GM20431 (cell line): ENCODE data around the gene S100A7A.

Experiments used
- in situ Hi-C: fragments of 300-500 bp; cut with MseI, MboI; formaldehyde crosslinking; loops from one replicate; pipeline ENCODE4 v1.15.0; 2020; ENCODE audit warnings: low sequenced_read_pairs; ENCODE audit not compliant: unreplicated experiment

S100A7A gene

DNA sequence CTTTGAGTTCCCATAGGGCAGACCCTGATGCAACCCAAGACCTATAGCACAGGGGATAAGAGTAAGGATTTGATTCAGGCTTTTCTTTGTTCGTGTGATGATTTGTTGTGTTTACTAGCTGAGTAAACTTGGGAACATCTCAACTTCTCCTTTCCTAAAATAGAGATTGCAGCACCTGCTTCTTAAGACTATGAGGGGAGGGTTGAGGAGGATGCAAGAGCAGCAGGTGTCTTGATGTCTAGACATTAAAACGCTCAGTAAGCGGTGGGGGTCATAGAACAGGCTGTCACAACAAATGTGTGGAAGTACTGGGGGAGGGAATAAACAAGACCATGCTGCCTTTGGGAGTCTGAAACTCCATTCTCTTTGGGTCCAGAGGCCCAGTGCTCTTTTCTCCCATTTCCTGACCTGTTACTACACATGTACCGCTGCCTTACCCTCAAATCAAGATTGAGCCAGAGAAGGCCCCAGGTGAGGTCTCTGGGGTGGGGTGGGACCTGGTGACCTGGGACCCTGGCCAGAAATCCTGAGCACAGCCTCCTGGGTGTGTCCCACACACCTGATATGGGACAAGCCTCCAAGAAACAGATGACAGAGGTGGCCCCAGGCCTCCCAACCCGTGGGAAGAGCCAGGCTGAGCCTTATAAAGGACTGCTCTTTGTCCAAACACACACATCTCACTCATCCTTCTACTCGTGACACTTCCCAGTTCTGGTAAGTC lies at the start of gene S100A7A:
Gene S100A7A, plus strand, starts transcription at position 671 of the 721 bp plus-strand sequence. CDS start 1,563 bp downstream, outside the sequence.
- in situ Hi-C loops = no loop called here

DNA sequence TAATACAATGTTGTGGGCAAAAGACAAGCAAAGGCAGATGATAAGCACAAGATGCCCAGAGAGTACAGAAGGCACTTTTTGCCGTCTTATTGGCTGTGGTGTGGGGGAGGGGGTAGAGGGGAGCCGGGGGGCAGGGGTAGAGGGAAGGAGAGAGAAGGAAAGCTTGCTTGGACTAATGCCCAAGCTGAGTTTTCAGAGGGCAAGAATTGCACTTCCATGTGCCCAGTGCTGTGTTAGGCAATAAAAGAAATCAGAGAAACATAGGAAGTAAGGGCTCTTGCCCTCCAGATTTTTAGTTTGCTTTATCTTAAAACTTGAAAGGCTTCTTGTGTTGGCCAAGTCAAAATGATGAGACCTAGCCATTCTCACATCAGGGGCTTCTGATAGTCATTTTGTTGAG lies 49.2 kb upstream of the S100A7A start:
- in situ Hi-C loops = no loop called here

DNA sequence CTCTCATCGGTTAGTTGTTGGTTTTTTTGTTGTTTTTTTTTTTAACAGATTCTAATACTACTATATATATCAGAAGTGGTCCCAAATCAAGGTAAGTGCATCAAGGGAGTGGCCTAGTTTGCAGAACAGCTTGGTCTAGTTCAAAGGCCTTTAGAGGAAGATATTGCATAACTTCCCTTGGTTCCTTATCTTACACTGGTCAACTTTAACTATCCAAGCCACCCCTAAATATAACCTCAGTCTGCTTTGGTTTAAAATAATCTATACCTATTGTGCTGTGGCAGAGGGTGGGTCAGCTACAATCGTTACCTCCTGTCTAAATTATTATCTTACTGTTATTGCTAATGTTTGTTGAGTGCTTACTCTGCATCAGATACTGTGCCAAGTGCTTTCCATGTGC lies 47.8 kb upstream of the S100A7A start:
- in situ Hi-C loops = no loop called here

DNA sequence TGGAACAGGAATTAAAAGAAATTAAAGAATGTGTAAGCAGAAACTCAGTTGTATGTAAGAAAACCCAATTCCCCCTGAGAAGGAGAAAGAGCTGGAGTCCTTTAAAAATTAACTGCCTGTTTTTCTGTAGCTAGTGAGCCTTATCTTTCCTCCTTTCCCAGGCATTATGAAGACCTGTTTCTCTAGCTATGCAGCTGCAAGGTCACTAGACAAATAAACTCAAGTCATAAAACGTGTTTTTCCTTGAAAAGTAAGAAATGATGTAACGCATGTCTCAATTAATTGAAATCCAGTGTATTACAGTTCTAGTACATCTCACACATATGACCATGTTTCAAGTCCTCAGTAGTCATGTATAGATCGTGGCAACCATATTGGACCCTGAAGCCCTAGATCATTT lies 46.2 kb upstream of the S100A7A start:
- in situ Hi-C loops = no loop called here

DNA sequence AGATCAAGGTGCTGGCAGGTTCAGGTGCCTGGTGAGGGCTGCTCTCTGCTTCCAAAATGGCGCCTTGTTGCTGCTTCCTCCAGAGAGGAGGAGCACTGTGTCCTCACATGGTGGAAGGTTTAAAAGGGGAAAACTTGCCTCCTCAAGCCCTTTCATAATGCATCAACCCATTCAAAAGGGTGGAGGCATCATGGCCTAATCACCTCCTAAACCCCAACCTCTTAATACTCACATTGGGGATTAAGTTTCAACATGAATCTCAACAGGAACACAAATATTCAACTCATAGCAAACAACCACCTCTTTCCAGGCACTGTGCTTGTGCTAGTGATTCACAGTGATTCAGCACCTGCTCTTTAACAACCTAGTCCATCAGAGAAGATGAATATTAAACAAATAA lies 45.1 kb upstream of the S100A7A start:
- in situ Hi-C loops = no loop called here

DNA sequence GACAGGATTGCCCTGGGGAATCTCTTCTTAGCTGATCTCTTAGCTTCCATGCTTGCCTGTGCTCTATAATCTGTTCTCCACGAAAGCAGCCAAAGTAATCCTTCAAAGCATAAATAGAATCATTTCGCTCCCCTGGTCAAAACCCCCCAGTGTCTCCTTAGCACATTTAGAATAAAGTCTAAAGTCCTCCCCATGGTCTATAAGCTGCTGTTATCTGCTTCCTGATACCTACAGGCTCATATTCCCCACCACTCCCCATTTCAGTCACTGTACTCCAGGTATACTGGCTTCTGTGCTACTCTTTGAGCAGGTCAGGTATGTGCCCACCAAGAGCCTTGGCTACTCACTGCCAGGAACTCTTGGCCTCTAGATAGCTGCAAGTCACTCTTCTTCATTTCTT lies 43.7 kb upstream of the S100A7A start:
- in situ Hi-C loops = no loop called here

DNA sequence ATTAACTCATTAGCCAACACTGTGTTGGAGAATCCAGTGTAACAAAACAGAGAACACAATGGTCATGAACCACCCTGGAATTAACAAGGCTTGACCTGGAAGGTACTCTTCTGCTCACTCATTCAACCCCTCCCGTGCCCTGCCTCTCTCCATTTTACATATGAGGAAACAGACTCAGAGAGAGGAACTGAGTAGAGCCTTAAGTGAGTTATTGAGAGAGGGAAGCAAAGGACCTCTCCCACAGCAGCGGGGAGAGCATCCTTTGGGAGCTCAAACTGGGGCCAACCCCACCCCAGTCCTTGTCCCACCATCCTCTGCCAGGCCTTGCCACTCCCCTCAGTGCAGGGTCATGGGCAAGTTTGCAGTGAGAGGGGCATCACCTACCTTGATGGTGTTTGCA lies 42.2 kb upstream of the S100A7A start:
- in situ Hi-C loops = no loop called here

DNA sequence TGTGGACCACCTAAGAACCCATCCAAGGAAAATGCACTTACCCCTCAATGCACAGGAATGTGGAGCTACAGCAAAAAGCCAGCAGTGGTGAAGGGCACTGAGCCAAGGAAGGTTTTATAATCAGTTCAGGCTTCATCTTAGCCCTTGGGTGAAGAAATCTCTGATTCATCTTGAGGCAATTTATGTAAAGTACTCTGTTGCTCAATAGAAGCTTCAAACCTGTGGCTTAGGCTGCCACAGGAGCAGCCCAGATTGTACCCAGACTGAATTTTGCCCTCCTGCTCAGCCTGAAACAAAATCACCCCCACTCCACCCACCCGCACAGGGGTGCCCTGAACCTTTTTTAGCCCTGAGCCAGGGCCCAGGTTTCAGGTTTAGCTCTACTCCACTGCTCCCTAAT lies 40.8 kb upstream of the S100A7A start, which contains the start of gene S100A12:
Gene S100A12, minus strand, starts transcription at position 111 of the 400 bp plus-strand sequence. CDS start 1,029 bp downstream, outside the sequence.
- in situ Hi-C loops = no loop called here

DNA sequence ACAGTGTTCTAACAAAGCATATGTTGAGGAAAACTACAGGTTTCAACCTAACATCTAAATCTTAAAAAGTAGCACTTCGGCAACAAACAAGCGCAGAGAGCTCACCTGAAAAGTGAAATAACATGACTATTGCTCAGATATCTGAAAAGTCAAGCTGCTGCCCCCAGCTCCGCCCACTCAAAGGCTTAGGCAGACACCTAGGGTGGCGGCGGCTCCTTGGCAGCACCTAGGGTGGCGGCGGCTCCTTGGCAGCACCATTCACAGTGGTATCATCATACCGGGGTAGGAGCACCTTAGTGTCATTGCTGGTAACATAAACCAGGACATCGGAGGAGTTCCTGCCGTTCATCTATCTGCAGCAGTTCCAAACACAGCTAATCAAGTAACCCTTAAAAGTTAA lies 36.7 kb upstream of the S100A7A start:
- in situ Hi-C loops = no loop called here

DNA sequence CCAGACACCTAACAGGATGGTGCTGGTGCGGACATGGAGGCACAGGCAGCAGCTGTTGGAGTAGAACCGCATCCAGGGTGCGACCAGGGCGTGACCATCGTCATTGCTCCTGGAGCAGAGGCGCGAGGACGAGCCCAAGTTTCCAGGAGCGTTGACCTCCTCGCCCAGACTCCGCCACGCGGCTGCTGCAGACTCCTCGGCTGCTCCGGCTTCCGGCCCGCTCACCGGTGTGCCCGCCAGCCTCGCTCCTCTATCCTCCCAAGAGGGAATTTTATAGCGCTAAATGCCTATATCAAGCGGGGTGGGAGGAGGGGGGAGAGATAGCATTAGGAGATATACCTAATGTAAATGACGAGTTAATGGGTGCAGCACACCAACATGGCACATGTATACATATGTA lies 35.6 kb upstream of the S100A7A start:
- in situ Hi-C loops = no loop called here

DNA sequence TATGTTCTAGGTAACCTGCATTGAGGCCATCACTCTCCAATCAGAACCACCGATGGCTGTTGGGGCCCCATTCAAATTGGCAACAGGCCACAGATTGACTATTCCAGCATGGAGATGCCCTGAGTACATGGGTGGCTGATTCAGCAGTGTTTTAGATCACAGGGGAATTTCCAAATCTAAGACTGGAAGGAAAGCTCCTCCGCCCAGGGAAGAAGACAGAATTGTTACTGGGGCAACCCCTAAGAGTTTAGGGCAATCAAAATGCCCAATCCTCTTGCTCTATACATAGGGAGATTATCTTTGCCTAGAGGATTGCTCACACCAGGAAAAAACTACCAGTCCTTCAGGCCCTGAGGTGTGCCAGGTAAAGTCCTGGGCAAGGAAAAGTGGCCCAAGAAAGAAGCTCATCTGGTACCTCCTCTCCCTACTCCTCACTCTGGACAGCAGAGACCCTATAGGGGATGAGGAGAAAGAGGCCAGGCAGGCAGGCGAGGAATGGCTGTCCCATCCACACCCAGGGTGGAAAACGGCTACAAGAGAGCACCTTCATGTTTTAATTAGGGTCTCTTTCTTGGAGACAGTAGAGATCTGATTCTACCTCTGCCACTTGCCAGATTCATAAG lies 31.3 kb upstream of the S100A7A start:
- in situ Hi-C loops = no loop called here

DNA sequence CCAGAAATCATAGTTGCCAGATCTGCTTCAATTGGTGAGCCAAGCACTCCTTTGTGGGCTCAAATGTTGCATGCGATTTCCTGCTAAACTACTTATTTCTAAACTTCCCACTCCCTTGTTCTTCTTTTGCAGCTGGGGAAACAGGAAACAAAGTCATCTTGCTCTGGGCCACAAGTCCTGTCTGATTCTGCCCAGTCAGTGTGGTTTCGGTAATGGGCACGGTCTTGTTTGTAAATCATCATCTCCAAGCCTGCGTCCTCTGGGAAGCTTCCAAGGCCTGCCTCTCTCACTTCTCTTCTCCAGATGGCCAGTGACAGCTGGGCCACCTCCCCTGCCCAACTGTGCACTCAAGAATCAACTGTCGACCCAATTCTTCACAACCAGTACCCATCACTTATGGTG lies 29.8 kb upstream of the S100A7A start:
- in situ Hi-C loops = no loop called here

DNA sequence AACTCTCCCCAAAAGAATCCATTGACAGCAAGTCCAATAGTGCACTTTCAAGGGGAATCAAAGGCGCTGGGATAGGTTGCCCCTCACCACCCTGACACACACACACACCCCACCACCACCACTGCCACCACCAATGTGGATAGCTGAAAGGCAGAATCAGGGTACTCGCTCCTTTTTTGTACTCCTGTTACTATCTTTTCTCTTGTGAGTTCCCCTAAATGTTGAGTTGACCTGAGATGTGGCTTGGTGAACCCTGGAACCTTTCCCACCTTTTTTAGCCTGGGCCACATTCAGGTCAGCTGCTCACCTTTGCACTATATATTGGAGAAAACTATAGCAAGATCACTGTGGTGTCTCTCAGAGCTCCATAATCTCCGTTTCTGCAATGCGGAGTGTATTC lies 29.3 kb upstream of the S100A7A start:
- in situ Hi-C loops = no loop called here

DNA sequence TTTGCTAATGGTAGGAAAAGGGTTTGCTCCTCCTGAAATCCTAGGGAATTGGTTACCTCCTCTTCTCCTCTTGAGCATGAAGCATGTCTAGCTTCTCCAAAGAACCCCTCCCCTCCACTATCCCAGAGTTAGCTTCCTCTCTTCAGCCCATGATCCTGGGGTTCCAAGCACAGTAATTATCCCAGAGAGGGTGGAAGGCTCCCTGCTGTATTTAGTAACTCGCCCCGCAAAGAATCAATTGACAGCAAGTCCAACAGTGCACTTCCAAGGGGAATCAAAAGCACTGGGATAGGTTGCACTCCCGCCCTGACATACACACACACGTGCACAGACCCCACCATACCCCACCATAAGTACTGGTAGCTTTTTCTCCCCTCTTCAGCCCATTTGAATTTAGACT lies 28.5 kb upstream of the S100A7A start:
- in situ Hi-C loops = no loop called here

DNA sequence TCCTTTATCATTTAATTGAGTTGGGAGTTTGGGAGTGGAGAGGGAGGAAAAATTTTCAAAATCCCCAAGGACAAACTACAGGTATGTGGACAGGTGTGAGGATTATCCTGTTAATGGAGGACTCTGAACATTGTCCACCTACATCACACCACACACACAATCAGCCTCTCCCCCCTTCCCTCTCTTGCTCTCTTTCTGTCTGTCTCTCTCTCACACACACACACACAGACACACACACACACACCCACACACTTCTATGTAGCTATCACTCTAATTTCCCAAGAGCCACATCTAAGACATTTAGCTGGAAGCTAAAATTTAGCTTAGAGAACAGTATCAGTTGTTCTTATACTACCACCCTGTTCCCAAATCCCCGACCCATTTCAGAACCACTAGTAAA lies 26.9 kb upstream of the S100A7A start:
- in situ Hi-C loops = no loop called here

DNA sequence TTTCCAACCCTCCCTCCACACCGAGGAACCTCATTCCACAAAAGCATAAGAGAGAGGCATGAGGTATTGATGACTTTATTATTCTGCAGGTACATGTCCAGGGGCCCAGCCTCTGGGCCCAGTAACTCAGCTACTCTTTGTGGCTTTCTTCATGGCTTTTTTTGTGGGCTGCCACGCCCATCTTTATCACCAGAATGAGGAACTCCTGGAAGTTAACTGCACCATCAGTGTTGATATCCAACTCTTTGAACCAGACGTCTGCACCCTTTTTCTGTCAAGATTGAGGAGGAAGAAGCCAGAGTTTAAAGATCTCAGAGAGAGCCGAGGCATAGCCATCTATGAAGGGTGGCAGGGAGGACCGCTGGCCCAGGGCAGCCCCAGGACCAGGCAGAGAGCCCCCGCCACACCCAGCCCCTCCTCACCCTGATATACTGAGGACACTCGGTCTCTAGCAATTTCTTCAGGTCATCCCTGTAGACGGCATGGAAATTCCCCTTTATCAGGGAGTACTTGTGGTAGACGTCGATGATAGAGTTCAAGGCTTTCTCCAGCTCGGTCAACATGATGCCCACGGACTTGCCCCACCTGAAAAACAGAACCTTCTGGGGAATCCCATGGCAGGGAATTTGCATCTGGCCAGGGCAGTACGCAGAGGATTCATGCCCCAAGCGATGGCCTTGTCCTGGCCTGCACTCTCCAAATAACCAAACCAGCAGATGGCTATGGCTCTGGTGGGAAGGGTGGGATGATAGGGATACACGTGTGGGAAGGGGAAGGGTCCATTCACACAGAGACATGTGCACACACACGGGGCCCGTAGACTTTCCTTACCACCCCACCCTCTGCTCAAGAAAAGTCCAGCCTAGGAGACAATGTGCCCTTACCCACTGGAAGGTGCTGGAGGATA lies 26.1 kb upstream of the S100A7A start:
- in situ Hi-C loops = no loop called here

DNA sequence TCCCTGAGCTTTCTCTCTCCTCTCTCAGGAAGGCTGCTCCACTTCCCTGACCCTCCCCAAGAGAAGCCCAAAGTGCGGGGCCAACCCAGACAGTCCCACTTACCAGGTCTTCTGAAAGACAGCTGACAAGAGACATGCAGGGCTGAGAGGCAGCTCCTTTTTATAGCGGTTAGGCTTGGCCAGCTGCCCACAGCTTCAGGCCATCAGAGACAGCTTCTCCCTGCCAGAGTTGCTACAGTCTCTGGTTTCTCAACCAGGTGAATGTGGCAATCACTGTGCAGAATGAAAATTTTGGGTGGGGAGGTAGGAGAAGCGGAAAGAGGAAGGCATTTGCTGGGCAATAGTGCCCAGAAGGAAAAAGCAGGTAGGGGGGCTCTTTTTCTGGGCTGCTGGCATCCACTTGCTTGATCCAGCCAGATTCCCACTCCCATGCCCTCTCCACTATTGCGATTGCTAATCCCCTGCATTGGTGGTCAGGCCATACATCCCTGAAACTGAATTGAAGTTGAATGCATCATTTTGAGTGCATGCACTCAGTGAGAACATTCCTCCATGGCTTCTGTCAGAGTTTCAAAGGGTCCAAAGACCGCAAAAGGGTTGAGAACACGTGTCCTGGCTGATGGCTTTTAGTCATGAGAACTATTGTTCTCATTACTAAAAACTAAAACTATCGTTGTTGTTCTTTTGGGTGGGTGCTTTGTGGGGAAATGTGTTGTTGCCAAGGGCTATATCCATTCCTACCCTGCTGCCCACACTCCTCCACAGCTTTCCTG lies 25.2 kb upstream of the S100A7A start, which contains the start of gene S100A8:
Gene S100A8, minus strand, starts transcription at position 136 of the 773 bp plus-strand sequence. CDS start 538 bp downstream, outside the sequence.
- in situ Hi-C loops = no loop called here

DNA sequence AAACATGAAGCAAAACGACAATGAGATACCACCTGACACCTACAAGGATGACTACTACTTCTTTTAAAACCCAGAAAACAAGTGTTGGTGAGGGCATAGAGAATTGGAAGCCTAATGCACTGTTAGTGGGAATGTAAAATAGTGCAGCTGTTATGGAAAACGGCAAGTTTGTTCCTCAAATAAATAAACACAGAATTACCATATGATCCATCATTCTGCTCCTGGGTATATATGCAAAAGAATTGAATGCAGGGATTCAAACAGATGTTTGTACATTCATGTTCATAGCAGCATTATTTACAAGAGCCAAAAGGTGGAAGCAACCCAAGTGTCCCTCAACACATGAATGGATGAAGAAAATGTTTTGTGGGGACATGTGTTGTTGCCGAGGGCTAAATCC lies 24.1 kb upstream of the S100A7A start:
- in situ Hi-C loops = no loop called here

DNA sequence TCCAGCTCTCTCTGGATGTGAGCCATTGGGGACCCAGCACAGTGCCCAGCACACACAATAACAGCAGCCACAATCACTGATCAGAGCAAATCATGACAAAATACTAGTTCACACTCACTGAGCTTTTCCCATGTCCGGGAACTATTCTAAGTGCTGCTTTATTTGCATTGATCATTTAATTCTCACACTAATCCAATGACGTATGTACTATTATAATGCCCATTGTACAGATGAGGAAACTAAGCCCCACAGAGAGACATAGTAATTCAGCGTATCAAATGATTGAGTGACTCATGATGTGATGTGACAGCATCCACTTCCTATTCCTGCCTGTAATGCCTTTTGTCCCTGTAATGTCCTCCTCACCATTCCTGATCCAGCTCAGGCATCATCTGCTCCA lies 23.5 kb upstream of the S100A7A start:
- in situ Hi-C loops = no loop called here

DNA sequence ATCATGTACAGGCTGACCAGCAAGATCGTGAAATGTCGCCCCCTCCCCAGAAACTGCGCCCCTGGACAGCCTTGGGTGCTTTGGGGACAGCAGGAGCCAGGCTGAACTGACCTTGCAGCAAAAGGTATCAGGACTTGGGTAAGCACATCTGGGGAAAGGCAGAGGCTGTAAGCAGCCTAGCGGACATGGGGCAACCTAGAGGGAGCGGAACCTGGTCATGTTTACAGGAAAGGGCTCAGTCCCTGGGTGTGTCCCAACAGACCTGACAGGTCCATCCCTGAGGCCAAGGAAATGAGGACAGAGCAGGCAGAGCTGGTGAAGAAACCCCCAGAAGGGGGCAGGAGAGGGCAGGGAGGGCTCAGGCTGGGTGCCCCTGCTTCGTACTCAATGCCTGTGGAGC lies 22.4 kb upstream of the S100A7A start:
- in situ Hi-C loops = no loop called here
